ENCODE data around the gene PKD2. TPM values are rescaled to one million over a fixed set of nuclear protein-coding genes. Genes with fewer than 3 reads are reported as not detected.

PKD2 gene
- total and polyA plus RNA-seq, 2 of the 4 experiments (the other 2 are of a cell fraction), result 43.8 to 51.3 TPM

GRCh38 chr4:88078579-88078978, 71.1 kb downstream of the PKD2 start:
- Histone ChIP-seq H2AFZ (replicated peaks; ENCODE audit: low read length, poor library complexity) (no peak overlapping the region), H3K9ac (ENCODE audit: low read depth, low read length) (no peak overlapping the region), H3K9me3 (ENCODE audit: control insufficient read depth, insufficient read depth, low read length) (no peaks in the 10 kb centered on the region), H3K18ac (ENCODE audit: low read depth, low read length) (no peak overlapping the region), H3K27me3 (ENCODE audit: control insufficient read depth, insufficient read depth, low read length) (no peaks in the 10 kb centered on the region), H2AK9ac (replicated peaks; ENCODE audit: low read depth, low read length, poor library complexity) (no peak overlapping the region), H4K20me1 (ENCODE audit: insufficient read depth, low read length) (no peaks in the 10 kb centered on the region), H2BK15ac (ENCODE audit: low read depth, low read length) (no peak overlapping the region), H3K56ac (ENCODE audit: extremely low read depth, insufficient read depth, low read length) (no peak overlapping the region), H2BK20ac (ENCODE audit: low read depth, low read length) (no peak overlapping the region), H4K91ac (ENCODE audit: insufficient read depth, low read depth, low read length) (no peak overlapping the region), H2BK5ac (ENCODE audit: low read depth, low read length, poor library complexity, severe bottlenecking) (no peak overlapping the region), H3K4me1 (ENCODE audit: control insufficient read depth, insufficient read depth, low read length) (no peaks in the 10 kb centered on the region), H3K9me1 (ENCODE audit: insufficient read depth, low read length) (peaks cover 5% of the 10 kb centered on the region; the same call in 1 of the 2 replicates), H4K5ac (ENCODE audit: low read depth, low read length) (no peak overlapping the region), H3K79me1 (ENCODE audit: low read depth in 1 of 2, low read length in 2 of 2) (no peaks in the 10 kb centered on the region), H4K8ac (ENCODE audit: low read depth in 2 of 2, low read length in 2 of 2) (no peak overlapping the region), H2AK5ac (ENCODE audit: low read depth, low read length) (no peak overlapping the region), H3K36me3 (ENCODE audit: control insufficient read depth, insufficient read depth, low read length) (peaks cover 17% of the 10 kb centered on the region), H2BK120ac (ENCODE audit: low read depth, low read length) (no peak overlapping the region), H3K4ac (ENCODE audit: low read depth, low read length) (no peak overlapping the region), H3K27ac (ENCODE audit: insufficient read depth, low read length) (no peak overlapping the region), H3K14ac (replicated peaks; ENCODE audit: low read depth, low read length) (no peak overlapping the region), H3K4me2 (ENCODE audit: low read depth, low read length) (no peak overlapping the region), H3K4me3 (ENCODE audit: insufficient read depth, low read depth, low read length) (no peak overlapping the region), H3K23ac (ENCODE audit: low read depth, low read length) (no peak overlapping the region)
- dilution Hi-C loops (cut with HindIII; ENCODE audit: low sequenced_read_pairs, unreplicated experiment) (no loop called here), intact Hi-C loops (cut with micrococcal nuclease) (no loop called here), in situ Hi-C loops (cut with MboI; ENCODE audit: low sequenced_read_pairs) (no loop called here)
- TF ChIP-seq MXI1 (IDR thresholded peaks at IDR 0.05; ENCODE audit: borderline replicate concordance, low read depth, low read length) (no peak), MAFK (IDR thresholded peaks at IDR 0.05; ENCODE audit: low read depth, low read length) (peak; percentile 95)
- ATAC-seq (ENCODE audit: low read depth) (no peak), DNase-seq (no peak)
- ChIA-PET POLR2A (ENCODE audit: unreplicated experiment) (no interaction called here), CTCF (no interaction called here)
- no TSS peak for BruUV-seq (replicated peaks)
- no CpG with 5 or more reads among the region's 2 CpGs for WGBS, 2 experiments (ENCODE audit: extremely low coverage in 2 of 2, insufficient read length in 1 of 2)

All from IMR-90 (cell line).